Measurements from ENCODE around the gene SYT12. TPM values are rescaled to one million over a fixed set of nuclear protein-coding genes. Genes with fewer than 3 reads are reported as not detected.
A peak's percentile ranks its signal among the peaks of the same experiment; 100 is the strongest.

SYT12 gene
- 0.14 and 0.32 TPM in 2 replicates for total RNA-seq (2011; cell fraction: chromatin; rRNA removed; ENCODE audit: low replicate concordance)
- 0.13 and 0.17 TPM in 2 replicates for total RNA-seq (2011; cell fraction: nucleolus; rRNA removed)
- total RNA-seq (2011; cell fraction: nucleoplasm; rRNA removed) = 0.15 TPM in 1 of 2 replicates, not detected in the other
- total RNA-seq (2014; rRNA removed) = not detected in 2 replicates
- total RNA-seq (2014; rRNA removed; fragmentation: Illumina TruSeq; extraction: Trizol) = 0.11 TPM in 1 of 2 replicates, not detected in the other
- 0.11 TPM in 1 of 2 replicates, not detected in the other for total RNA-seq (2015; rRNA removed; fragmentation: Illumina TruSeq; extraction: Trizol)
- not detected in 2 replicates for total RNA-seq (2021)
- 0.01 and 0.03 TPM in 2 replicates for polyA plus RNA-seq (2011; rRNA removed)
- polyA plus RNA-seq (2011; cell fraction: cytosol; rRNA removed) = 0.01 and 0.04 TPM in 2 replicates
- 0.04 and 0.13 TPM in 2 replicates for polyA plus RNA-seq (2011; cell fraction: nucleus; rRNA removed)
- polyA plus RNA-seq (2012) = 0.08 and 0.21 TPM in 2 replicates
- 0.03 TPM in 1 of 2 replicates, not detected in the other for polyA plus RNA-seq (2014; fragmentation: Illumina TruSeq; extraction: Trizol)
- polyA plus RNA-seq (2014; fragmentation: Nextera tagmentation; extraction: Ambion mirVana) = not detected
- polyA plus RNA-seq (2014; rRNA removed) = 0.03 and 0.07 TPM in 2 replicates
- polyA minus RNA-seq (2011; rRNA and poly(A)+ RNA removed) = 0.04 TPM in 1 of 2 replicates, not detected in the other
- polyA minus RNA-seq (2011; cell fraction: cytosol; rRNA and poly(A)+ RNA removed) = not detected in 2 replicates
- 0.13 and 0.22 TPM in 2 replicates for polyA minus RNA-seq (2011; cell fraction: nucleus; rRNA and poly(A)+ RNA removed)
- Bru-seq, nascent RNA = percentile 14 among the genes with signal in this experiment
- BruChase-seq, experiment 1, labeled RNA remaining after a 2-hour chase = percentile 12 among the genes with signal in this experiment
- percentile 8 among the genes with signal in this experiment for BruChase-seq, experiment 2, labeled RNA remaining after a 6-hour chase
- long read RNA-seq, experiment 1 = 0 reads
- long read RNA-seq, experiment 2 = 0 reads
- long read RNA-seq, experiment 3 = 0 reads

- Histone ChIP-seq H3K27ac (ENCODE audit: extremely low read depth, low read depth, low read length) (no peak within 1 kb of the TSS), H3K4me2 (ENCODE audit: insufficient read depth, low read length) (no peak within 1 kb of the TSS), H2AFZ (ENCODE audit: low read depth, low read length) (no peak within 1 kb of the TSS), H3K9me1 (ENCODE audit: control insufficient read depth, insufficient read depth, low read length) (no peaks in the 10 kb centered on the region), H3K9ac (ENCODE audit: insufficient read depth in 1 of 2, low read depth in 2 of 2, low read length in 2 of 2) (no peak within 1 kb of the TSS), H3K4me3 (no peak within 1 kb of the TSS), H4K20me1 (replicated peaks; ENCODE audit: control insufficient read depth, insufficient read depth, low read length) (no peaks in the 10 kb centered on the region), H3K9me3 (replicated peaks; ENCODE audit: control insufficient read depth, insufficient read depth, low read depth, low read length) (no peaks in the 10 kb centered on the region), H3K79me2 (ENCODE audit: control insufficient read depth, insufficient read depth, low read length) (no peaks in the 10 kb centered on the region), H3K27me3 (ENCODE audit: control insufficient read depth in 2 of 2, insufficient read depth in 2 of 2, low read length in 2 of 2) (peaks cover 6 to 20% of the 10 kb centered on the region in 2 experiments; a peak in 3 of 5 replicates), H3K36me3 (ENCODE audit: control insufficient read depth, insufficient read depth, low read length) (no peaks in the 10 kb centered on the region), H3K4me1 (replicated peaks in 1 of 2; ENCODE audit: control insufficient read depth in 2 of 2, insufficient read depth in 2 of 2, low read length in 2 of 2) (peaks cover 0 to 23% of the 10 kb centered on the region in 2 experiments; a peak in 2 of 5 replicates)
- no TSS peak for BruUV-seq (replicated peaks)
- FAIRE-seq (no peak), DNase-seq (ENCODE audit: extremely low read depth in 1 of 4, low spot score in 3 of 4) (no peak), ATAC-seq (no peak)
- ChIA-PET POLR2A (interaction anchor here (0.6 to 1.1 kb wide), 2 partner anchors 10 to 13 kb away, joined by 3 read pairs; no protein-coding TSS in a partner anchor), CTCF (ENCODE audit: low intra/inter-chr PET ratio) (interaction anchor here (0.6 kb wide), 1 partner anchor 141 kb away, joined by 3 read pairs; no protein-coding TSS in a partner anchor)
- intact Hi-C loops (cut with micrococcal nuclease) = no loop called here
- in situ Hi-C loops (cut with MboI) = no loop called here
- TF ChIP-seq HNRNPUL1 (IDR thresholded peaks at IDR 0.05; ENCODE audit: low read length) (no peak), ZBTB33 (CRISPR knock-in tag; IDR thresholded peaks at IDR 0.05) (peak; percentile 41; the same call in 1 of the 2 replicates), IRF9 (tag; IDR thresholded peaks at IDR 0.05) (no peak), PPARD (CRISPR knock-in tag; IDR thresholded peaks at IDR 0.05) (no peak), RBM17 (IDR thresholded peaks at IDR 0.05; ENCODE audit: borderline replicate concordance, low read depth, low read length) (no peak), ZNF551 (CRISPR knock-in tag; IDR thresholded peaks at IDR 0.05) (no peak), ZNF764 (CRISPR knock-in tag; IDR thresholded peaks at IDR 0.05; ENCODE audit: low read depth) (no peak), STAT5A (IDR thresholded peaks at IDR 0.05; ENCODE audit: borderline replicate concordance, low read length) (no peak), MAFK (IDR thresholded peaks at IDR 0.05; ENCODE audit: low read length) (no peak)
- WGBS (ENCODE audit: insufficient coverage, low coverage, missing lambda C conversion rate) = 71% methylated on average over 24 of the region's 118 CpGs
These were observed at the start of gene SYT12 for GRCh38 chr11:67022961-67023956. Gene SYT12 (plus strand): TSS chr11:67023134. CDS start chr11:67030145, 7,011 bp downstream.

All from K562 (cell line).